ENCODE measurements around the gene KIF22. TPM values are rescaled to one million over a fixed set of nuclear protein-coding genes. Genes with fewer than 3 reads are reported as not detected.

KIF22 gene
- total and polyA plus RNA-seq, 9 of the 15 experiments (the other 6 are each of a cell fraction or from before 2014, with no cell fraction given): 8.7 to 232 (median 131) TPM

- TF ChIP-seq ZBTB9 (CRISPR knock-in tag; IDR thresholded peaks at IDR 0.05) (peak; percentile 47; the same call in 1 of the 2 replicates), CHD7 (IDR thresholded peaks at IDR 0.05; ENCODE audit: low read depth, low read length) (no peak), TRIM28 (IDR thresholded peaks at IDR 0.05) (no peak), GTF2F1 (IDR thresholded peaks at IDR 0.05; ENCODE audit: low read depth, low read length) (no peak), ZNF740 (CRISPR knock-in tag; IDR thresholded peaks at IDR 0.05) (peak; percentile 30; the same call in 1 of the 2 replicates), ZNF740 (tag; IDR thresholded peaks at IDR 0.05) (no peak)
Measured at GRCh38 chr16:29809850-29810698, 19.5 kb downstream of the KIF22 start (continued).

All from K562 (cell line).